Upper lobe of left lung (tissue), 4 donors: Measurements from ENCODE around the gene XYLT2.

Experiments used
- CTCF ChIP-seq, 6 experiments: fragments of 450-650 bp in 4 of 6; fragments of 200-600 bp in 2 of 6; sonication (generic) in 2 of 6; IDR thresholded peaks; one replicate each; pipeline ENCODE4 v1.5.1; 2016 to 2019; ENCODE audit warnings: antibody characterized with exemption in 6 of 6
- EP300 ChIP-seq, 4 donors: sonication (generic); formaldehyde crosslinking; IDR thresholded peaks; one replicate each; pipeline ENCODE4 v1.5.1; 2017; ENCODE audit warnings: antibody characterized with exemption in 4 of 4, control low read depth in 2 of 4
- POLR2A ChIP-seq, 4 donors: fragments of 450-650 bp; IDR thresholded peaks; one replicate each; pipeline ENCODE4 v1.5.1; 2016 to 2017; ENCODE audit warnings: antibody characterized with exemption in 4 of 4, mild to moderate bottlenecking in 2 of 4
- POLR2AphosphoS5 ChIP-seq, 2 donors: sonication (generic); formaldehyde crosslinking; IDR thresholded peaks; one replicate each; pipeline ENCODE4 v1.5.1; 2017; ENCODE audit warnings: antibody characterized with exemption in 2 of 2

DNA sequence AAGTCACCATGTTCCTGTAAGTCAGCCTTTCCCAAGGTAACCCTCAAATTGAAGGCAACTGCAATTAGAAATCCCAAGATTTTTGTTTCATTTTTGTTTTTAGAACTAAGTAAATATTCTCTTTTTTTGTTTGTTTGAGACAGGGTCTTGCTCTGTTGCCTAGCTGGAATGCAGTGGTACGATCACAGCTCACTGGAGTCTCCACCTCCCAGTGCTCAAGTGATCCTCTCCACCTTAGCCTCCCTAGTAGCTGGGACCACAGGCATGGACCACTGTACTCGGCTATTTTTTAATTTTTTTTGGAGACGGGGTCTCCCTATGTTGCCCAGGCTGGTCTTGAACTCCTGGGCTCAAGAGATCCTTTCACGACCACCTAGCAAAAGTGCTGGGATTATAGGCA, 62.0 kb downstream of the XYLT2 start:
- TF ChIP-seq POLR2A (IDR thresholded peaks at IDR 0.05) (no peak), CTCF (IDR thresholded peaks at IDR 0.05) (no peak), POLR2AphosphoS5 (IDR thresholded peaks at IDR 0.05) (no peak), EP300 (IDR thresholded peaks at IDR 0.05) (no peak)
